Left ventricle myocardium superior (tissue), 1 donor: ENCODE measurements around the gene DNAJC13. TPM values are rescaled to one million over a fixed set of nuclear protein-coding genes. Genes with fewer than 3 reads are reported as not detected.

Experiments
- ATAC-seq: fragments of 200-7000 bp; cut with Tn5 transposase; one replicate; pipeline ENCODE4 v1.9.1; 2020; ENCODE audit warnings: mild to moderate bottlenecking, moderate library complexity
- DNase-seq: peaks from one replicate; pipeline ENCODE4 v3.0.0-alpha.2; 2020
- intact Hi-C: fragments of 100-400 bp; cut with micrococcal nuclease; formaldehyde crosslinking; loops from one replicate; pipeline ENCODE4 v1.11.0; 2022
- total RNA-seq: library from RNA; stranded (reverse); fragmentation: NEBNext Ultra II Directional; extraction: Animal tissue kit (Norgen Biotek cat#: 25700); gene quantifications from one replicate; pipeline ENCODE4 v1.2.1, GENCODE V29; 2021
- donor health status: DM: no; HTN: yes; CAD: no; lungs with severe emphysema.

Gene DNAJC13
- total RNA-seq, 1 donor from 2014 or later, result 30.3 TPM

DNA sequence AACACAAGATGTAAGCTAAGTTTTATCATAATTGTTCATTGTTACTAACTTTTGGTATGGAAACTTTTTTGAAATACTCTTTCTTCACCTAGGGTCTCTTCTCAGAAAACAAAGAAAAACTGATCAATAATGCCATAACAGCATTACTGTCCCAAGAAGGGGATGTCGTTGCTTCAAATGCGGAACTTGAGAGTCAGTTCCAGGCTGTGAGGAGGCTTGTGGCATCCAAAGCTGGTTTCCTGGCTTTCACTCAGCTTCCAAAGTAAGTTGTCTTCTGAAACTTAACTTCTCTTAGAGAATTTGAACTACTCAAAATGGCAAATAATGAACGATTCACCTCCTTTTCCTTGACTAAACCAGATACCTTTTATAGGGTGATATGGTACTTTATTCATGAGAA is 39.3 kb downstream of the DNAJC13 start:
- ATAC-seq, result no peak
- intact Hi-C loops, result no loop called here
- DNase-seq, result no peak

DNA sequence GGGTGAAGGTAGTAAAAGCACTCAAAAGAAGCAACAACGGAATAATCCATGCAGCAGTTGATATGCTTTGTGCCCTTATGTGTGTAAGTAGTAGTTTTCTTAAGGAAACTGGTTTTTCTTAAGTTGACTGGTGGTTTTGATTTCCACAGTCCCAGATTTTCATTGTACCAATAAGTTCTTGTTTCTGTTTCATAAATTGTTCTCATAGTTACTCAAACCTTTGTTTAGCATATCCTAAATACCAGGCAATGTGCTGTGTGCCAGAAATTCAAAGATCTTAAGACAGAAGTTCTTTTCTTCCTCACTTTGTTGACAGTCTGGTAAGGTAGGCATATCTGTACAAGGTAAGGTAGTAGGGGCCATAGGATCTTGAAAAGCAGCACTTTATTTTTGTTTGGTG is 40.0 kb downstream of the DNAJC13 start:
- intact Hi-C loops, result no loop called here
- ATAC-seq, result no peak
- no peak for DNase-seq

GRCh38 chr3:132459551-132459950 is 42.2 kb downstream of the DNAJC13 start:
- intact Hi-C loops, result no loop called here
- DNase-seq, result no peak
- ATAC-seq, result no peak

DNA sequence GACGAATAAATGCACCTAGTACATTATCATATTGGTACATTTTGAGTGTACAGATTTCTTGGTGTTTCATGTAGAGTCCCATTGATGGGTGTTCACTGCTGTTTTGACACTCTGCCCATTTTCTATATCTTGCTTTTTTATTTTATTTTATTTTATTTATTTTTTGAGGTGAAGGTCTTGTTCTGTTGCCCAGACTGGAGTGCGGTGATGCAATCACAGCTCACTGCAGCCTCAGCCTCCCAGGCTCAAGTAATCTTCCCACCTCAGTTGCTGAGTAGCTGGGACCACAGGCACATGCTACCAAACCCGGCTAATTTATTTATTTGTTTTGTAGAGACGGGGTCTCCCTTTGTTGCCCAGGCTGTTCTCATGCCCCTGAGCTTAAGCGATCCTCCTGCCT is 44.2 kb downstream of the DNAJC13 start:
- DNase-seq (no peak), ATAC-seq (no peak)
- intact Hi-C loops, result no loop called here

- ATAC-seq (no peak), DNase-seq (no peak)
- intact Hi-C loops, result no loop called here
Measured at GRCh38 chr3:132464066-132464465, 46.8 kb downstream of the DNAJC13 start.

DNA sequence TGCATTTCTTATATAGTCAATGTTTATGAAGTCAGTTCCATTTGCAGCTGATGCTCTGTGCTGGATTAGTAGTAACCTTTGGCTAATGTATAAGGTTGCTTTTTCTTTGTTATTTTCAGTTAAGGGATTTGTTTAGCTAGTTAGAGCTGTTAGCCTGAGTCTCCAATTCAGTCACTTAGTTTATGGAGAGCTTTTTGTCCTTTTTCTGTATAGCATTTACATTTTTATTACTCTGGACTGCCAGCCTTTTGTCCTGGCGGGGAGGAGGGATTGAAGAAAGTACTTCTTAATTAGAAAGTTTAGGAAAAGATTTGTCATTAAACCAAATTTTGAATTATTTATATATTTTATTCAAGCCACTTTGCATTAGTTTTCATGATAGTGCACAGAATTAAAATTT is 52.0 kb downstream of the DNAJC13 start:
- DNase-seq (no peak), ATAC-seq (no peak)
- intact Hi-C loops, result no loop called here

- no peak for DNase-seq
- ATAC-seq, result no peak
- intact Hi-C loops, result no loop called here
Measured at GRCh38 chr3:132486099-132486498, 68.8 kb downstream of the DNAJC13 start.

DNA sequence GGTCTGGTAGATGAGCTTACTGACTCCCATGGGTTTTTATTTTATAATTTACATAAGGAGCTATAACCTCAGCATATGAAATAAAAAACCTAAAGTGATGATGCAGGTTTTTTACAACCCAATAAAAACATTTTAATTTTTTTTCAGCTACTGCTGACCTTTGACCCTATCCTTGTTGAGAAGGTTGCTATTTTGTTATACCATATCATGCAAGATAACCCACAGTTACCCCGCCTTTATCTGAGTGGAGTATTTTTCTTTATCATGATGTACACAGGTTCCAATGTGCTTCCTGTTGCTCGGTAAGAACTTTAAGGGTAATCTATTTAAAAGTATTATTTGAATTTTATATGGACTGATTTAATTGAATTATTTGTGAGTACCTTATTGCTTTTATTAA is 70.8 kb downstream of the DNAJC13 start:
- no peak for ATAC-seq
- intact Hi-C loops, result no loop called here
- no peak for DNase-seq

- intact Hi-C loops, result no loop called here
- ATAC-seq (no peak), DNase-seq (no peak)
Measured at GRCh38 chr3:132499071-132499470, 81.8 kb downstream of the DNAJC13 start.

- intact Hi-C loops, result no loop called here
- no peak for ATAC-seq
Measured at GRCh38 chr3:132503559-132503958, 86.3 kb downstream of the DNAJC13 start.

DNA sequence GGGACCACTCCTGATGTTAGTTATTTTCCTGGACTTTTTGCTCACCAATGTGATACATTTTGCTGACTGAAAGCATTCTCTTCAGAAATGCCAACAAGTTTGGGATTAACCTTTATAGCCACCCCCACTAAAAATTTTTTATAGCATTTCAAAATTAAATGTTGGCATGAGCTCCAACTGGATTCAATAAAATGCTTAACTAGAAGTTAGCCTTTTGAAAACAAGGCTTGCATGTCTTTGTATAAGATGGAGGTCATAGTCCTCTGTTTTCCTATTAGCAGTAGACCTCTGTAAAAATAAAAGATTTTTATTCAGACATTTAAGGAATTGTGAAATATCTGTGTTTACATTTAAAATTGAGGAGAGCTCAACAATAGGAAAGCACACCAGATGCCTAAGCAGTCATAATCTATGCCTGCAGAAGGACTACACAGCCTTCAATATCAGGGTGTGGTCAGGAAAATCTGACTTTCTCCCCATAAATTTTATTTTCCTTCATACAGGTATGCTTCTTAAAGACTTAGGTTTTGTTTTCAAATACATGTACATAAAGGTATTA is 87.2 kb downstream of the DNAJC13 start:
- ATAC-seq, result no peak
- intact Hi-C loops, result no loop called here
- no peak for DNase-seq

More at GRCh38 chr3:132503559-132503958, 86.3 kb downstream of the DNAJC13 start:
- no peak for DNase-seq

DNA sequence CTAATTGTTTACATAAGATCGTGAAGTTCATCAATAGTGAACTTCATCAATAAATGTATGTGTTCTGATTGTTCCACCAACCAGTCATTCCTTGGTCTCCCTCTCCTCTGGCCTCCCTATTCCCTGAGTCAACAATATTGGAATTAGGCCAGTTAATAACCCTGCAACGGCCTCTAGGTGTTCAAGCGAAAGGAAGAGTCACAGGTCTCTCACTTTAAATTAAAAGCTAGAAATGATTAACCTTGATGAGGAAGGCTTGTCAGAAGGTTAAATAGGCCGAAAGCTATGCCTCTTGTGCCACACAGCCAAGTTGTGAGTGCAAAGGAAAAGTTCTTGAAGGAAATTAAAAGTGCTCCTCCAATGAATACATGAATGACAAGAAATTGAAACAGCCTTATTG is 90.4 kb downstream of the DNAJC13 start:
- ATAC-seq, result no peak
- no peak for DNase-seq
- intact Hi-C loops, result no loop called here

DNA sequence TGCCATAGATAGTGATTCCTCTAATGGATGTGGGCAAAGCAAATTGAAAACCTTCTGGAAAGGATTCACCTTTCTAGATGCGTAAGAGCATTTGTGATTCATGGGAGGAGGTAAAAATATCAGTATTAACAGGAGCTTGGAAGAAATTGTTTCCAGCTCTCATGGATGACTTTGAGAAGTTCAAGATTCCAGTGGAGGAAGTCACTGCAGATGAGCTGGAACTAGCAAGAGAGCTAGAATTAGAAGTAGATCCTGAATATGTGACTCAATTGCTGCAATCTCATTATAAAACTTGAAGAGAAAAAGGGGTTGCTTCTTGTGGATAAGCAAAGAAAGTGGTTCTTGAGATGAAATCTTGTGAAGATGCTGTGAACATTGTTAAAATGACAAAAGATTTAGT is 91.8 kb downstream of the DNAJC13 start:
- no peak for DNase-seq

DNA sequence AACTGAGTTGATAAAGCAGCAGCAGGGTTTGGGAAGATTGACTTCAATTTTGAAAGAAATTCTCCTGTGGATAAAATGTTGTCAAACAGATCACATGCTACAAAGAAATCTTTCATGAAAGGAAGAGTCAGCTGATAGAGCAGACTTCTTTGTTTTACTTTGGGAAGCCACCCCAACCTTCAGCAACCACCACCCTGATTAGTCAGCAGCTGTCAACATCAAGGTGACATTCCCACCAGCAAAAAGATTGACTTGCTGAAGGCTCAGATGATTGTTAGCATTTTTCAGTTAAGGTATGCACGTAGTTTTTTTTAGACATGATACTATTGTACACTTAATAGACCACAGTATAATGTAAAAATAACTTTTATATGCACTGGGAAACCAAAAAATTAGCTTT is 92.2 kb downstream of the DNAJC13 start:
- intact Hi-C loops, result no loop called here
- ATAC-seq (no peak), DNase-seq (no peak)

More for the DNA sequence above, 91.8 kb downstream of the DNAJC13 start:
- intact Hi-C loops, result no loop called here
- no peak for ATAC-seq

GRCh38 chr3:132513057-132513456 is 95.8 kb downstream of the DNAJC13 start:
- no peak for ATAC-seq
- no peak for DNase-seq
- intact Hi-C loops, result no loop called here

DNA sequence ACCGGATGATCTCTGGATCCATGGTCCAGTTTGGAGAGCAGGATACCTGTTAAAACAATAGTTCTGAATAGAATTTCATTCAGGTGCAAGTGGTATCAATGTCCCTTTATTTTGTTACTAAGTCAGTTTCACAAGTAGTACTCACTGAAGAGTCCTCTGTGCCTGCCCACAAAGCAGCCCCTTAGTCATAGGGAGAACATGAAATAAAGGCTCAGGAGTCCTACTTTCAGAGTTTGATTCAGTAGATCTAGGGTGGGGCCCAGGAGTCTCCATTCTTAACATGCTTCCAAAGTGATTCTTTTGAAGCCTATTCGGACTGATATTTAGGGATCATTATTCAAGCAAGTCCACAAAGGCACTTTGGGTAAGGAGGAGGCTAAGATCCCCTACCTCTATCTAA is 100.0 kb downstream of the DNAJC13 start:
- ATAC-seq (no peak), DNase-seq (no peak)
- intact Hi-C loops, result no loop called here

DNA sequence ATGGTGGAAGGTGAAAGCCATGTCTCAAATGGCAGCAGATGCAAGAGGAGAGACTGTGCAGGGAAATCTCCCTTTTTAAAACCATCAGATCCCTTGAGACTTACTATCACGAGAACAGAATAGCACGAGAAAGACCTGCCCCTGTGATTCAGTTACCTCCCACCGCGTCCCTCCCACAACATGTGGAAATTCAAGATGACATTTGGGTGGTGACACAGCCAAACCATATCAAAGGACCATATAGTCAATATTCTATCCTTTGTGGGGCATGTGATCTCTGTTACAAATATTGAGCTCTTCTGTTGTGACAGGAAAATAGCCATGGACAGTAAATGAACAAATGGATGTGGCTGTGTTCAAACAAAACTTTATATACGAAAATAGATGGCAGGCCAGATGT is 102.6 kb downstream of the DNAJC13 start:
- intact Hi-C loops, result no loop called here
- ATAC-seq (no peak), DNase-seq (no peak)

GRCh38 chr3:132521901-132522300 is 104.6 kb downstream of the DNAJC13 start:
- intact Hi-C loops, result no loop called here
- ATAC-seq (no peak), DNase-seq (no peak)

GRCh38 chr3:132522353-132522752 is 105.1 kb downstream of the DNAJC13 start:
- ATAC-seq (no peak), DNase-seq (no peak)
- intact Hi-C loops, result no loop called here

GRCh38 chr3:132530624-132531023 is 113.3 kb downstream of the DNAJC13 start:
- intact Hi-C loops, result no loop called here
- ATAC-seq (no peak), DNase-seq (no peak)

GRCh38 chr3:132535575-132536441 is 118.5 kb downstream of the DNAJC13 start:
- ATAC-seq, result peak; percentile 91
- intact Hi-C loops, result loop anchor here (2.0 kb wide), 1 partner anchor 107 kb away; no protein-coding TSS in a partner anchor
- peak; percentile 42 for DNase-seq
